ENCODE measurements around the gene MATN4. TPM values are rescaled to one million over a fixed set of nuclear protein-coding genes. Genes with fewer than 3 reads are reported as not detected.

The MATN4 gene
- total and polyA plus RNA-seq, 2 of the 13 experiments (the other 11 are each of a cell fraction or from before 2014, with no cell fraction given): not detected

DNA sequence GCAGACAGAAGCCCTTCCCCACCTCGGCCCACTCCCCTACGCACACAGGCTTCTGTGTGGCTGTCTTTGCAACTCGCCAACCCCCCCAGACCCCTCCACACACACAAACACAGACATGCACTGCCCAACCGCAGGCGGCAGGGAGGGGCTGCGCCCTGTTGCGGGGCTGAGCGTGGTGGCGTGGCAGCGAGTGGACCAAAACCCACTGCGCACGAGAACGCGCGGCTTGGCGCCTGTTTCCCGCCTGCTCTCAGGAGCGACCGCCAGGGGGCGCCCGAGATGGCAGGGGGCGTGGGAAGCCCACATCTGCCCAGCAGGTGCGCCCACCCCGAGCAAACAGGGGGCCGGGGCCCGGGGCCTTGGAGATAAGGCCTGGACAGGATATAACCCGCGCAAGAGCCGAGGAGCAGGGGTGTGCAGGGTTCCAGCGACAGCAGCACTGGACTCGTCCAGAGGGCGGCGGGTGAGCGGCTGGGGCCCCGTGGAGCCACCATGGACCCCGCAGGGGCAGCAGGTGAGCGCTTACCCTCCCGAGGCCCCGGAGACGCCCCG, 1.6 kb downstream of the MATN4 start, which contains the start of gene RBPJL (continued):
- TF ChIP-seq TARDBP (CRISPR knock-in tag; IDR thresholded peaks at IDR 0.05) (0 out of 2 replicates have a peak, but pooled peaks have one; percentile 25), ZNF557 (CRISPR knock-in tag; IDR thresholded peaks at IDR 0.05) (no peak), NR1H2 (CRISPR knock-in tag; IDR thresholded peaks at IDR 0.05; ENCODE audit: borderline replicate concordance, low read depth) (no peak), ZBTB7A (CRISPR knock-in tag; IDR thresholded peaks at IDR 0.05) (peak; percentile 69; the same call in 1 of the 2 replicates), IRF9 (CRISPR knock-in tag; IDR thresholded peaks at IDR 0.05; ENCODE audit: borderline replicate concordance) (0 out of 2 replicates have a peak, but pooled peaks have one; percentile 64), PTBP1 (IDR thresholded peaks at IDR 0.05; ENCODE audit: low read depth, low read length, poor library complexity, severe bottlenecking) (peak; percentile 18), PLRG1 (conservative IDR thresholded peaks at IDR 0.05) (no peak), FOXC1 (CRISPR knock-in tag; IDR thresholded peaks at IDR 0.05; ENCODE audit: borderline replicate concordance) (0 out of 2 replicates have a peak, but pooled peaks have one; percentile 31), ZNF883 (CRISPR knock-in tag; IDR thresholded peaks at IDR 0.05; ENCODE audit: not compliant biosample characterization) (peak; percentile 71), E2F2 (CRISPR knock-in tag; IDR thresholded peaks at IDR 0.05; ENCODE audit: borderline replicate concordance) (0 out of 2 replicates have a peak, but pooled peaks have one; percentile 35), GABPB1 (CRISPR knock-in tag; IDR thresholded peaks at IDR 0.05) (peak; percentile 46; the same call in 1 of the 2 replicates), HDAC2 (CRISPR knock-in tag; IDR thresholded peaks at IDR 0.05) (0 out of 2 replicates have a peak, but pooled peaks have one; percentile 28), ZNF558 (CRISPR knock-in tag; IDR thresholded peaks at IDR 0.05; ENCODE audit: borderline replicate concordance) (no peak), ZFP90 (CRISPR knock-in tag; IDR thresholded peaks at IDR 0.05; ENCODE audit: borderline replicate concordance) (no peak), ZNF549 (CRISPR knock-in tag; IDR thresholded peaks at IDR 0.05) (no peak), ZBTB44 (CRISPR knock-in tag; IDR thresholded peaks at IDR 0.05) (0 out of 2 replicates have a peak, but pooled peaks have one; percentile 18), SP1 (IDR thresholded peaks at IDR 0.05) (no peak), SP1 (CRISPR knock-in tag; IDR thresholded peaks at IDR 0.05) (peak; percentile 34), ZNF513 (CRISPR knock-in tag; conservative IDR thresholded peaks at IDR 0.05) (no peak)
- TF ChIP-seq, protein P1, sequence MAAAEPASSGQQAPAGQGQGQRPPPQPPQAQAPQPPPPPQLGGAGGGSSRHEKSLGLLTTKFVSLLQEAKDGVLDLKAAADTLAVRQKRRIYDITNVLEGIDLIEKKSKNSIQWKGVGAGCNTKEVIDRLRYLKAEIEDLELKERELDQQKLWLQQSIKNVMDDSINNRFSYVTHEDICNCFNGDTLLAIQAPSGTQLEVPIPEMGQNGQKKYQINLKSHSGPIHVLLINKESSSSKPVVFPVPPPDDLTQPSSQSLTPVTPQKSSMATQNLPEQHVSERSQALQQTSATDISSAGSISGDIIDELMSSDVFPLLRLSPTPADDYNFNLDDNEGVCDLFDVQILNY (CRISPR knock-in tag; conservative IDR thresholded peaks at IDR 0.05): peak; percentile 93
